ENCODE measurements around the gene TPM4.

DNA sequence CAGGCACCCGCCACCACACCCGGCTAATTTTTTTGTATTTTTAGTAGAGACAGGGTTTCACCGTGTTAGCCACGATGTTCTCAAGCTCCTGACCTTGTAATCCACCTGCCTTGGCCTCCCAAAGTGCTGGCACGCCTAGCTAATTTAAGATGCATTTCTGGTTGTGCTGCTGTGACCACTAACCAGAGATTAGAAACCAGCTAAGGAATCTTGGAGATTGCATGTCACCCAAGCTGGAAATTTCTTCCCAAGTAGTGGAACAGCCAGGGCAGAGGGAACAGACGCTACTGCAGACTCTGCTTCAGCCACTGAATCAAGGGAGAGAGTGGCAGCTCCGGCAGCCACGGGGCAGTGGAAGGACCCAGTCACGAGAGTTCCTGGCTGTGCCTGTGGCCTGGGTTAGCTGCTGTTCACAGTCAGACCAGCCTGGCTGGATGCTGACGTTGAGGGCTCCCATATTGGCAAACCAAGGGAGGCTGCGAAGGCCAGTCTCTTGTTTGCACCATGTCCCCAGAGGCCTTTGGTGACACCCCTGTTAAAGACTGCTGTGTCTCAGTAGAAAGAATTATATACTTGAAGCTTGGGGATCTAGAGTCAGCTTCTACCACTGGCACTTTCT is 7.9 kb downstream of the TPM4 start:
- TF ChIP-seq, protein P1, sequence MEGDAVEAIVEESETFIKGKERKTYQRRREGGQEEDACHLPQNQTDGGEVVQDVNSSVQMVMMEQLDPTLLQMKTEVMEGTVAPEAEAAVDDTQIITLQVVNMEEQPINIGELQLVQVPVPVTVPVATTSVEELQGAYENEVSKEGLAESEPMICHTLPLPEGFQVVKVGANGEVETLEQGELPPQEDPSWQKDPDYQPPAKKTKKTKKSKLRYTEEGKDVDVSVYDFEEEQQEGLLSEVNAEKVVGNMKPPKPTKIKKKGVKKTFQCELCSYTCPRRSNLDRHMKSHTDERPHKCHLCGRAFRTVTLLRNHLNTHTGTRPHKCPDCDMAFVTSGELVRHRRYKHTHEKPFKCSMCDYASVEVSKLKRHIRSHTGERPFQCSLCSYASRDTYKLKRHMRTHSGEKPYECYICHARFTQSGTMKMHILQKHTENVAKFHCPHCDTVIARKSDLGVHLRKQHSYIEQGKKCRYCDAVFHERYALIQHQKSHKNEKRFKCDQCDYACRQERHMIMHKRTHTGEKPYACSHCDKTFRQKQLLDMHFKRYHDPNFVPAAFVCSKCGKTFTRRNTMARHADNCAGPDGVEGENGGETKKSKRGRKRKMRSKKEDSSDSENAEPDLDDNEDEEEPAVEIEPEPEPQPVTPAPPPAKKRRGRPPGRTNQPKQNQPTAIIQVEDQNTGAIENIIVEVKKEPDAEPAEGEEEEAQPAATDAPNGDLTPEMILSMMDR (IDR thresholded peaks at IDR 0.05), result no peak
- TF ChIP-seq POLR2A (IDR thresholded peaks at IDR 0.05), result no peak

All from thyroid gland (tissue), 4 donors.